Hepatocyte (in vitro differentiated cells): ENCODE data around the gene PLXNB2. TPM values are rescaled to one million over a fixed set of nuclear protein-coding genes. Genes with fewer than 3 reads are reported as not detected.

Experiments used
- DNase-seq: peaks from one replicate; pipeline ENCODE4 v3.0.0-alpha.2; 2016; ENCODE audit warnings: low spot score
- H2AFZ ChIP-seq: fragments of 200-600 bp; sonication (generic); 2 replicates; pipeline ENCODE4 v1.6.0; 2016; ENCODE audit warnings: antibody characterized with exemption, mild to moderate bottlenecking
- H3K27ac ChIP-seq: fragments of 200-600 bp; sonication (generic); 2 replicates; pipeline ENCODE4 v1.5.1; 2016; ENCODE audit warnings: mild to moderate bottlenecking
- H3K27me3 ChIP-seq: fragments of 200-600 bp; sonication (generic); 2 replicates; pipeline ENCODE4 v1.6.1; 2016
- H3K36me3 ChIP-seq: fragments of 200-600 bp; sonication (generic); replicated peaks from 2 replicates; pipeline ENCODE4 v1.5.1; 2016; ENCODE audit warnings: low read depth; ENCODE audit not compliant: insufficient read depth
- H3K4me1 ChIP-seq: fragments of 200-600 bp; sonication (generic); 2 replicates; pipeline ENCODE4 v1.5.1; 2016; ENCODE audit warnings: mild to moderate bottlenecking, moderate library complexity; ENCODE audit not compliant: insufficient read depth
- H3K4me2 ChIP-seq: fragments of 200-600 bp; sonication (generic); 2 replicates; pipeline ENCODE4 v1.6.0; 2016
- H3K4me3 ChIP-seq: fragments of 200-600 bp; sonication (generic); 2 replicates; pipeline ENCODE4 v1.5.1; 2016; ENCODE audit warnings: mild to moderate bottlenecking
- H3K79me2 ChIP-seq: fragments of 200-600 bp; sonication (generic); 2 replicates; pipeline ENCODE4 v1.6.0; 2017; ENCODE audit warnings: mild to moderate bottlenecking
- H3K9me2 ChIP-seq: fragments of 200-600 bp; sonication (generic); replicated peaks from 2 replicates; pipeline ENCODE4 v1.6.0; 2017; ENCODE audit warnings: mild to moderate bottlenecking; ENCODE audit not compliant: insufficient read depth
- H3K9me3 ChIP-seq: fragments of 200-600 bp; sonication (generic); 2 replicates; pipeline ENCODE4 v1.5.1; 2016; ENCODE audit warnings: low read depth, mild to moderate bottlenecking
- H4K20me1 ChIP-seq: fragments of 200-600 bp; sonication (generic); 2 replicates; pipeline ENCODE4 v1.6.0; 2016; ENCODE audit warnings: mild to moderate bottlenecking; ENCODE audit not compliant: insufficient read depth, poor library complexity, severe bottlenecking
- EZH2 ChIP-seq: fragments of 200-600 bp; sonication (generic); IDR thresholded peaks from 2 replicates; pipeline ENCODE4 v1.6.1; 2016; ENCODE audit warnings: antibody characterized with exemption, mild to moderate bottlenecking, borderline replicate concordance
- EZH2phosphoT487 ChIP-seq: fragments of 200-600 bp; sonication (generic); IDR thresholded peaks from one replicate; pipeline ENCODE4 v1.6.1; 2018; ENCODE audit warnings: antibody characterized with exemption, mild to moderate bottlenecking, low read depth, moderate library complexity; ENCODE audit not compliant: unreplicated experiment, severe bottlenecking
- WGBS: methylation state at CpG from one replicate; pipeline ENCODE4 v1.1.6; 2016; ENCODE audit warnings: low lambda C conversion rate; ENCODE audit errors: missing lambda C conversion rate; 5-methylcytosine and 5-hydroxymethylcytosine counted together
- polyA plus RNA-seq: library from polyadenylated mRNA; unstranded; fragments of >200 nt; fragmentation: Nextera tagmentation; extraction: Ambion mirVana; gene quantifications from 2 replicates; pipeline ENCODE4 v1.2.1, GENCODE V29; 2016
- total RNA-seq: library from RNA; depleted of rRNA; stranded (reverse); fragments of >200 nt; gene quantifications from 2 replicates; pipeline ENCODE4 v1.2.3, GENCODE V29; 2014
- TF ChIP-seq, protein P1 (sequence below): fragments of 200-600 bp; sonication (generic); IDR thresholded peaks from 2 replicates; pipeline ENCODE4 v1.5.1; 2016; ENCODE audit warnings: antibody characterized with exemption, mild to moderate bottlenecking; ENCODE audit not compliant: poor library complexity

PLXNB2 gene
- total and polyA plus RNA-seq, 2 experiments from 2014 or later = 113 to 147 TPM

DNA sequence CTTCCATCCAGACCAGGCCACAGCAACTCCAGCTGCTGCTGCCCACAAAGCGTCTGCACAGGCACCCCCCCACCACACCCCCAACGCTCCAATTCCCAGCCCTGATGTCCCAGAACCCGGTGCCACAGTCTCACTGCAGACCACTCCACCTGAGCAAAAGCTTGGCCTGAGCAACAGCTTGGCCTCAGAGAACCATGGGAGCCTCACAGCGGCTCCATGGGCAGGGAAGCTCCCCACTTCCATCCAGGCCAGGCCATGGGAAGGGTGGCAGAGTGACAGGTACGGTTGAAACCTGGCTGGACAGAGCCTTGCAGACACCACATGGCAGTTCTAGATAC lies 13.2 kb downstream of the PLXNB2 start:
- Histone ChIP-seq H3K9me3 (no peaks in the 10 kb centered on the region), H3K9me2 (no peaks in the 10 kb centered on the region), H3K4me2 (peak overlapping the region; percentile 83), H4K20me1 (peaks cover 77% of the 10 kb centered on the region), H3K27me3 (no peaks in the 10 kb centered on the region), H3K36me3 (no peaks in the 10 kb centered on the region), H3K4me3 (no peak overlapping the region), H3K4me1 (peaks cover 64% of the 10 kb centered on the region), H2AFZ (no peak overlapping the region), H3K79me2 (peaks cover 97% of the 10 kb centered on the region), H3K27ac (peak overlapping the region; percentile 99)
- 69% methylated on average over 5 of the region's 5 CpGs for WGBS
- TF ChIP-seq EZH2phosphoT487 = no peak
- no peak for TF ChIP-seq EZH2
- TF ChIP-seq, protein P1, sequence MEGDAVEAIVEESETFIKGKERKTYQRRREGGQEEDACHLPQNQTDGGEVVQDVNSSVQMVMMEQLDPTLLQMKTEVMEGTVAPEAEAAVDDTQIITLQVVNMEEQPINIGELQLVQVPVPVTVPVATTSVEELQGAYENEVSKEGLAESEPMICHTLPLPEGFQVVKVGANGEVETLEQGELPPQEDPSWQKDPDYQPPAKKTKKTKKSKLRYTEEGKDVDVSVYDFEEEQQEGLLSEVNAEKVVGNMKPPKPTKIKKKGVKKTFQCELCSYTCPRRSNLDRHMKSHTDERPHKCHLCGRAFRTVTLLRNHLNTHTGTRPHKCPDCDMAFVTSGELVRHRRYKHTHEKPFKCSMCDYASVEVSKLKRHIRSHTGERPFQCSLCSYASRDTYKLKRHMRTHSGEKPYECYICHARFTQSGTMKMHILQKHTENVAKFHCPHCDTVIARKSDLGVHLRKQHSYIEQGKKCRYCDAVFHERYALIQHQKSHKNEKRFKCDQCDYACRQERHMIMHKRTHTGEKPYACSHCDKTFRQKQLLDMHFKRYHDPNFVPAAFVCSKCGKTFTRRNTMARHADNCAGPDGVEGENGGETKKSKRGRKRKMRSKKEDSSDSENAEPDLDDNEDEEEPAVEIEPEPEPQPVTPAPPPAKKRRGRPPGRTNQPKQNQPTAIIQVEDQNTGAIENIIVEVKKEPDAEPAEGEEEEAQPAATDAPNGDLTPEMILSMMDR = no peak
- DNase-seq = no peak

DNA sequence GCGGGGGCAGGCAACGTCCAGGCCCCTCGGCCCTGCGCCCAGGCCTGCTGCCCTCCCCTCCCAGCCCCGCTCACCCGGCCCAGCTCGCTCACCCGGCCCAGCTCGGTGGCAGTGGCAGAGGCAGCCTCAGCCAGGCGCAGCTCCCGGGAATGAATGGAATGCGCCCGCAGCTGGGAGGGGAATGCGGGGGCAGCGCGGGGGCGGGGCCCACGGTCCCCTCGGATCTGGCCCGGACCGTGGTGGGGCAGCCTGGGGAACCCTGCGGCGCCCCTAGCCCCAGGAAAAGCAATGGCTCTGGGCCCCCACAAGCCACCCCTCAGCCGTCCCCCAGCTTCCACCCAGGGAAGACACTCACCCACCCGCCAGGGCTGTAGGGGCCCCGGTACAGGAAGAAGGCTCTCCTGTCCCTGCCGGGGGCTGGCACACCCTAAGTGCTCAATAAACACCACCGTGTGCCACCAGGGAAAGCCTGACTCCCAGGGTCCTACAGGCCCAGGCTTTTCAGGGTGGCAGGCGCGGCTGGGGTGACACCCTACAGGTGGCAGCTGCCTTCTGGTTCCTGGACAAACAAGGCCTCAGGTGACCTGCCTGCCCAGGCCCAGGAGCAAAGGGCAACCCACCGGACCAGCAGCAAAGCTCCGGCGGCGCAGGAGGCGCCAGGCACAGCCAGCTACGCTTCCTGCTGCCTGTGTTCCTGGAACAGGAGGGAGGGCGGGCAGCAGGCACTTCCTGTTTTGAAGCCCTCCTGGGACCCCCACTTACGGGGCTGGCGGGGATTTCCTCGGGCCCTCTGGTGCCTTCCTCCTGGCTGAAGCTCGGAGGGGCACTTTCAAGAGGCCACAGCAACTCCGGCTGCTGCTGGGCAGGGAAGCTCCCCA lies 13.8 kb downstream of the PLXNB2 start:
- peaks cover 58% of the 10 kb centered on the region for H3K4me1 ChIP-seq
- H3K27me3 ChIP-seq = no peaks in the 10 kb centered on the region
- peak; percentile 86 for DNase-seq
- H3K36me3 ChIP-seq = no peaks in the 10 kb centered on the region
- no peak overlapping the region for H3K4me3 ChIP-seq
- no peaks in the 10 kb centered on the region for H3K9me3 ChIP-seq
- peak overlapping the region; percentile 99 for H3K27ac ChIP-seq
- no peak for TF ChIP-seq EZH2phosphoT487
- TF ChIP-seq EZH2 = no peak
- TF ChIP-seq, protein P1 = no peak
- H4K20me1 ChIP-seq = peaks cover 76% of the 10 kb centered on the region
- peak overlapping the region; percentile 83 for H3K4me2 ChIP-seq
- H2AFZ ChIP-seq = no peak overlapping the region
- no peaks in the 10 kb centered on the region for H3K9me2 ChIP-seq
- WGBS = 15% methylated on average over 24 of the region's 42 CpGs
- H3K79me2 ChIP-seq = peaks cover 97% of the 10 kb centered on the region

DNA sequence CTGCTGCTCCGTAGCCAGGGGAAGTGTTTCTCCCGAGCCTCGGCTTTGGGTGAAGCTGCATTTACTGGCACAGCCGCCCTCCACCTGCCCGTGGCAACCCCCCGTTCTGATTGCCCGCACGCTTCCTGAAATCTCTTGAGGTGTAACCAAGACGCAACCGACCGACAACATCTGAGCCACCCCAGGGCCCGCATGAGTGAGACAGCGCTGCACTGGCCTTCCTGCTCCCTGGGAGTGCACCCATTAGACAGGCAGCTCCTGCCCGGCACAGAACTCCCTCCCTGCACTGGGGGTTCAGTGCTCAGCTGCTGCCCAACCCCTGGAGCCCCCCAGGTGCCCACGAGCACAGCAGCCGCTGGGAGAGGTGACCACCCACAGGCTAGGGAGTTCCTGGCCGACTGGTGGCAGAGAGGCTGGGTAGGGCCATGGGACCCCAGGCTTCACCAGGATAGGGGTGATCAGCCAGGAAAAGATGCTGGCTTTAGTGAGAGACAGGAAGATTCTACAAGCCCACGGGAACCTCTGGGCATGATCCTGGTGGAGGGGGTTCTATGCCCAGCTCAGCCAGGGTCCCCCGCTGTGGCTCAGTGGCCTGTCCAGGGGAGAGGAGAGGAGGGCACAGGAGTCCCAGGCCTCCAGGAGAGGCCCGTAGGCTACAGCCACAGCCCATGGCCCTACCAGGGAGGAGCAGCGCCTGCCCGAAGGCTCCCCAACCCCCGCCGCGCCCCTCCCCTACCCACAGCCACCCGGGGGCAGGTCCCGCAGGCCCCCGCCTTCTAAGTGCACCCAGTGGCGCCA lies 14.6 kb downstream of the PLXNB2 start:
- TF ChIP-seq EZH2phosphoT487 (no peak), EZH2 (no peak)
- TF ChIP-seq, protein P1 = no peak
- no peak for DNase-seq
- H3K27me3 ChIP-seq = no peaks in the 10 kb centered on the region
- no peaks in the 10 kb centered on the region for H3K9me3 ChIP-seq
- peaks cover 97% of the 10 kb centered on the region for H3K79me2 ChIP-seq
- peak overlapping the region; percentile 83 for H3K4me2 ChIP-seq
- no peaks in the 10 kb centered on the region for H3K9me2 ChIP-seq
- peak overlapping the region; percentile 99 for H3K27ac ChIP-seq
- 80% methylated on average over 19 of the region's 29 CpGs for WGBS
- H4K20me1 ChIP-seq = peaks cover 76% of the 10 kb centered on the region
- no peaks in the 10 kb centered on the region for H3K36me3 ChIP-seq
- peaks cover 49% of the 10 kb centered on the region for H3K4me1 ChIP-seq
- H3K4me3 ChIP-seq = no peak overlapping the region
- no peak overlapping the region for H2AFZ ChIP-seq
